A549 (cell line): ENCODE measurements around the gene PRL. TPM values are rescaled to one million over a fixed set of nuclear protein-coding genes. Genes with fewer than 3 reads are reported as not detected.

Source experiments
- ATAC-seq, 2 experiments: fragments of 200-7000 bp in 1 of 2; fragments of >200 bp in 1 of 2; cut with Nextera tagmentation in 1 of 2; cut with Tn5 transposase in 1 of 2; 3 replicates each; pipeline versions ENCODE4 v1.8.0 to v1.9.1; 2018 to 2020; ENCODE audit warnings: mild to moderate bottlenecking in 1 of 2, moderate library complexity in 1 of 2
- CTCF ChIA-PET: fragments of 300-600 bp; sonication (Branson Sonifier 250); formaldehyde crosslinking; extraction: SDS; loops from one replicate; lab custom pipeline; 2021; ENCODE audit warnings: antibody characterized with exemption, inconsistent platforms; lab: Yijun Ruan, JAX
- POLR2A ChIA-PET: fragments of 350-600 bp; formaldehyde crosslinking; extraction: SDS; loops from one replicate; lab custom pipeline; 2021; ENCODE audit warnings: antibody characterized with exemption, inconsistent platforms; lab: Yijun Ruan, JAX
- DNase-seq, 2 experiments: peaks; one replicate each; pipeline versions ENCODE4 v3.0.0 to v3.0.0-alpha.2; 2011 to 2016; ENCODE audit warnings: low read depth in 1 of 2, low spot score in 1 of 2
- FAIRE-seq: peaks from 2 replicates; lab custom pipeline; 2011; peaks lifted over from hg19 to GRCh38; lab: Jason Lieb, UNC
- H3K27ac ChIP-seq, 2 experiments: fragments of >200 bp; sonication (Bioruptor Twin); formaldehyde crosslinking; 3 replicates each; pipeline ENCODE4 v1.5.1; 2016 to 2017
- H3K4me1 ChIP-seq: fragments of >200 bp; sonication (Bioruptor Twin); formaldehyde crosslinking; 3 replicates; pipeline ENCODE4 v1.6.1; 2016
- H3K4me2 ChIP-seq: fragments of >200 bp; sonication (Bioruptor Twin); formaldehyde crosslinking; 3 replicates; pipeline ENCODE4 v1.6.1; 2016
- H3K4me3 ChIP-seq: fragments of >200 bp; sonication (Bioruptor Twin); formaldehyde crosslinking; 3 replicates; pipeline ENCODE4 v1.5.1; 2016
- H3K9me3 ChIP-seq: fragments of >200 bp; sonication (Bioruptor Twin); formaldehyde crosslinking; 3 replicates; pipeline ENCODE4 v1.6.1; 2016
- CHD2 ChIP-seq: fragments of 150-350 bp; IDR thresholded peaks from 2 replicates; pipeline ENCODE4 v1.6.1; 2014; ENCODE audit warnings: low read length; ENCODE audit not compliant: partially characterized antibody
- CHD4 ChIP-seq: fragments of 200-600 bp; sonication (generic); IDR thresholded peaks from 2 replicates; pipeline ENCODE4 v1.6.1; 2016; ENCODE audit warnings: antibody characterized with exemption, mild to moderate bottlenecking, borderline replicate concordance
- CTCF ChIP-seq: fragments of >200 bp; sonication (Bioruptor Twin); formaldehyde crosslinking; IDR thresholded peaks from 3 replicates; pipeline ENCODE4 v1.5.1; 2016
- FOXS1 ChIP-seq: fragments of 250-450 bp; sonication (Bioruptor Pico); IDR thresholded peaks from 2 replicates; pipeline ENCODE4 v1.5.0; 2020; ENCODE audit warnings: mild to moderate bottlenecking, moderate library complexity
- HDAC2 ChIP-seq: fragments of 200-600 bp; sonication (generic); IDR thresholded peaks from 2 replicates; pipeline ENCODE4 v1.6.1; 2016
- KDM1A ChIP-seq: fragments of 200-600 bp; sonication (generic); IDR thresholded peaks from 2 replicates; pipeline ENCODE4 v1.6.1; 2016; ENCODE audit warnings: low read depth, mild to moderate bottlenecking
- KDM5A ChIP-seq: fragments of 200-600 bp; sonication (generic); IDR thresholded peaks from 2 replicates; pipeline ENCODE4 v1.6.1; 2016; ENCODE audit warnings: antibody characterized with exemption, mild to moderate bottlenecking
- MAFK ChIP-seq: fragments of 450-650 bp; IDR thresholded peaks from 2 replicates; pipeline ENCODE4 v1.6.1; 2014; ENCODE audit not compliant: partially characterized antibody
- MAZ ChIP-seq: fragments of 150-350 bp; IDR thresholded peaks from 2 replicates; pipeline ENCODE4 v1.6.1; 2014; ENCODE audit warnings: antibody characterized with exemption, low read depth, low read length, borderline replicate concordance
- NPAS2 ChIP-seq: fragments of 250-450 bp; sonication (Bioruptor Pico); IDR thresholded peaks from 2 replicates; pipeline ENCODE4 v1.8.0; 2022; ENCODE audit warnings: mild to moderate bottlenecking, moderate library complexity, borderline replicate concordance
- NR3C1 ChIP-seq: fragments of >200 bp; sonication (Bioruptor Twin); formaldehyde crosslinking; IDR thresholded peaks from 3 replicates; pipeline ENCODE4 v1.6.1; 2017
- PBX3 ChIP-seq: IDR thresholded peaks from 2 replicates; pipeline ENCODE4 v1.6.1; 2012
- PHF8 ChIP-seq: fragments of 200-600 bp; sonication (generic); IDR thresholded peaks from 2 replicates; pipeline ENCODE4 v1.6.1; 2016; ENCODE audit warnings: low read depth, mild to moderate bottlenecking, antibody characterized with exemption, moderate library complexity, borderline replicate concordance
- POLR2A ChIP-seq: IDR thresholded peaks from 2 replicates; pipeline ENCODE4 v1.6.1; 2012; ENCODE audit warnings: mild to moderate bottlenecking, low read length
- POLR2AphosphoS2 ChIP-seq: conservative IDR thresholded peaks from 2 replicates; pipeline ENCODE4 v1.6.1; 2012; ENCODE audit warnings: low read length, improper control_type of control experiment, inconsistent platforms
- RARB ChIP-seq: fragments of 250-450 bp; sonication (Bioruptor Pico); IDR thresholded peaks from 2 replicates; pipeline ENCODE4 v1.8.0; 2021; ENCODE audit warnings: mild to moderate bottlenecking, moderate library complexity
- RCOR1 ChIP-seq: fragments of 150-350 bp; IDR thresholded peaks from 2 replicates; pipeline ENCODE4 v1.6.1; 2014; ENCODE audit warnings: antibody characterized with exemption, low read length, low read depth
- RFX5 ChIP-seq: fragments of 450-650 bp; IDR thresholded peaks from 2 replicates; pipeline ENCODE4 v1.7.1; 2014; ENCODE audit warnings: antibody characterized with exemption, mild to moderate bottlenecking, moderate library complexity
- SMC3 ChIP-seq: fragments of >200 bp; sonication (Bioruptor Twin); formaldehyde crosslinking; IDR thresholded peaks from 3 replicates; pipeline ENCODE4 v1.6.1; 2018; ENCODE audit warnings: inconsistent platforms
- SREBF2 ChIP-seq: fragments of 450-650 bp; IDR thresholded peaks from 2 replicates; pipeline ENCODE4 v1.6.1; 2014; ENCODE audit warnings: mild to moderate bottlenecking, moderate library complexity
- TP53 ChIP-seq: fragments of 250-450 bp; sonication (Bioruptor Pico); IDR thresholded peaks from 2 replicates; pipeline ENCODE4 v1.5.0; 2021; ENCODE audit warnings: mild to moderate bottlenecking, moderate library complexity
- ZNF302 ChIP-seq: fragments of 250-450 bp; sonication (Bioruptor Pico); IDR thresholded peaks from 2 replicates; pipeline ENCODE4 v1.9.0; 2021; ENCODE audit warnings: inconsistent platforms, mild to moderate bottlenecking, moderate library complexity
- WGBS: methylation state at CpG from one replicate; pipeline ENCODE4 v1.1.6; 2017; ENCODE audit errors: missing lambda C conversion rate; 5-methylcytosine and 5-hydroxymethylcytosine counted together
- polyA plus RNA-seq, 4 experiments: library from polyadenylated mRNA; depleted of rRNA in 3 of 4; stranded (reverse); fragments of >200 nt; fragmentation: RNase III in 1 of 4; extraction: RNeasy Plus Mini Kit Qiagen cat#74134 plus additional on column Dnase treatment in 1 of 4; gene quantifications; 2 replicates in 3 of 4; 3 replicates in 1 of 4; pipeline ENCODE4 v1.2.3, GENCODE V29; 2011 to 2017
- TF ChIP-seq, protein P1 (sequence below): fragments of 250-450 bp; sonication (Bioruptor Pico); IDR thresholded peaks from 2 replicates; pipeline ENCODE4 v1.5.0; 2021; ENCODE audit warnings: mild to moderate bottlenecking, moderate library complexity, borderline replicate concordance
- TF ChIP-seq, protein P2 (sequence below): fragments of 450-650 bp; IDR thresholded peaks from 2 replicates; pipeline ENCODE4 v1.6.1; 2014; ENCODE audit warnings: antibody characterized with exemption
- TF ChIP-seq, protein P3 (sequence below): IDR thresholded peaks from 2 replicates; pipeline ENCODE4 v1.6.1; 2012; ENCODE audit warnings: low read depth, borderline replicate concordance

Gene PRL
- polyA plus RNA-seq, 2 of the 4 experiments (the other 2 are of a cell fraction) = not detected

GRCh38 chr6:22271081-22271480, 25.8 kb downstream of the PRL start:
- no peak for TF ChIP-seq MAZ
- no peak for TF ChIP-seq RARB
- no peak for TF ChIP-seq SREBF2
- TF ChIP-seq FOXS1 (CRISPR knock-in tag) = no peak
- TF ChIP-seq KDM5A = no peak
- TF ChIP-seq, protein P1, sequence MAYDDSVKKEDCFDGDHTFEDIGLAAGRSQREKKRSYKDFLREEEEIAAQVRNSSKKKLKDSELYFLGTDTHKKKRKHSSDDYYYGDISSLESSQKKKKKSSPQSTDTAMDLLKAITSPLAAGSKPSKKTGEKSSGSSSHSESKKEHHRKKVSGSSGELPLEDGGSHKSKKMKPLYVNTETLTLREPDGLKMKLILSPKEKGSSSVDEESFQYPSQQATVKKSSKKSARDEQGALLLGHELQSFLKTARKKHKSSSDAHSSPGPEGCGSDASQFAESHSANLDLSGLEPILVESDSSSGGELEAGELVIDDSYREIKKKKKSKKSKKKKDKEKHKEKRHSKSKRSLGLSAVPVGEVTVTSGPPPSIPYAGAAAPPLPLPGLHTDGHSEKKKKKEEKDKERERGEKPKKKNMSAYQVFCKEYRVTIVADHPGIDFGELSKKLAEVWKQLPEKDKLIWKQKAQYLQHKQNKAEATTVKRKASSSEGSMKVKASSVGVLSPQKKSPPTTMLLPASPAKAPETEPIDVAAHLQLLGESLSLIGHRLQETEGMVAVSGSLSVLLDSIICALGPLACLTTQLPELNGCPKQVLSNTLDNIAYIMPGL (CRISPR knock-in tag) = no peak
- TF ChIP-seq CTCF = no peak
- TF ChIP-seq MAFK = no peak
- TF ChIP-seq POLR2AphosphoS2 = no peak
- TF ChIP-seq, protein P2, sequence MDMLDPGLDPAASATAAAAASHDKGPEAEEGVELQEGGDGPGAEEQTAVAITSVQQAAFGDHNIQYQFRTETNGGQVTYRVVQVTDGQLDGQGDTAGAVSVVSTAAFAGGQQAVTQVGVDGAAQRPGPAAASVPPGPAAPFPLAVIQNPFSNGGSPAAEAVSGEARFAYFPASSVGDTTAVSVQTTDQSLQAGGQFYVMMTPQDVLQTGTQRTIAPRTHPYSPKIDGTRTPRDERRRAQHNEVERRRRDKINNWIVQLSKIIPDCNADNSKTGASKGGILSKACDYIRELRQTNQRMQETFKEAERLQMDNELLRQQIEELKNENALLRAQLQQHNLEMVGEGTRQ = no peak
- TF ChIP-seq NPAS2 = no peak
- no peak for TF ChIP-seq RCOR1
- TF ChIP-seq RFX5 = no peak
- no peak for TF ChIP-seq PBX3
- TF ChIP-seq POLR2A = no peak
- TF ChIP-seq, protein P3, sequence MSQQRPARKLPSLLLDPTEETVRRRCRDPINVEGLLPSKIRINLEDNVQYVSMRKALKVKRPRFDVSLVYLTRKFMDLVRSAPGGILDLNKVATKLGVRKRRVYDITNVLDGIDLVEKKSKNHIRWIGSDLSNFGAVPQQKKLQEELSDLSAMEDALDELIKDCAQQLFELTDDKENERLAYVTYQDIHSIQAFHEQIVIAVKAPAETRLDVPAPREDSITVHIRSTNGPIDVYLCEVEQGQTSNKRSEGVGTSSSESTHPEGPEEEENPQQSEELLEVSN = no peak
- TF ChIP-seq PHF8 = no peak
- TF ChIP-seq SMC3 = no peak
- 70% methylated on average over 7 of the region's 7 CpGs for WGBS
- FAIRE-seq = no peak

GRCh38 chr6:22263748-22264147, 33.1 kb downstream of the PRL start:
- Histone ChIP-seq H3K9me3 (no peaks in the 10 kb centered on the region), H3K4me3 (no peak overlapping the region), H3K4me2 (no peak overlapping the region), H3K4me1 (no peaks in the 10 kb centered on the region), H3K27ac (no peak overlapping the region)
- TF ChIP-seq HDAC2 = no peak
- DNase-seq (no peak), ATAC-seq (no peak), FAIRE-seq (no peak)
- ChIA-PET CTCF (no interaction called here), POLR2A (no interaction called here)
- 81% methylated on average over 2 of the region's 2 CpGs for WGBS

More at GRCh38 chr6:22271081-22271480, 25.8 kb downstream of the PRL start:
- Histone ChIP-seq H3K4me1 (peaks cover 6% of the 10 kb centered on the region; the same call in 1 of the 3 replicates), H3K27ac (no peak overlapping the region), H3K9me3 (no peaks in the 10 kb centered on the region), H3K4me3 (no peak overlapping the region), H3K4me2 (no peak overlapping the region)
- CTCF ChIA-PET = interaction anchor here (0.8 kb wide), 1 partner anchor 10 kb away, joined by 3 read pairs; no protein-coding TSS in a partner anchor
- no peak for ATAC-seq
- POLR2A ChIA-PET = no interaction called here
- no peak for DNase-seq

DNA sequence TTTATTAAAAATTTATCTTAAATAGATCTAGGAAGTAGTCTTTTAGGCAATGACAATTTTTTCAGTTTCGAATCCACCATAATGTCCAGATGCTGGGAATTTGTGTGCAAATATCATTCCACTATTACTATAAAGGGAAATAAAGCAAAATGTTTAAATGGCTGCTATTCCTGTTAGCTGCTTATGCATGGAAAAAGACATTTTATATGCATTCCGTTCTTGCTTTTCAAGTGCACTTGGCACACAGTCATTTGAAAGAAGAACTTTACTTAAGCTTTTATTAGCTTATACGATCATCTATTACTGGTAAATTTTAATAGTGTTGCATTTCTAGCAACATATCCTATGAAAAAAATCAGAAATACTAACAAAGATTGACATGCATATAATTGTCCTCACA, 42.0 kb downstream of the PRL start:
- POLR2A ChIA-PET = no interaction called here
- no peak for ATAC-seq
- no peak for FAIRE-seq
- CTCF ChIA-PET = no interaction called here
- Histone ChIP-seq H3K27ac (no peak overlapping the region), H3K4me2 (no peak overlapping the region), H3K4me1 (peaks cover 20% of the 10 kb centered on the region), H3K9me3 (no peaks in the 10 kb centered on the region), H3K4me3 (no peak overlapping the region)
- 72% methylated on average over 3 of the region's 3 CpGs for WGBS
- DNase-seq = no peak
- no peak for TF ChIP-seq CHD2
- TF ChIP-seq, protein P2 = no peak
- TF ChIP-seq KDM1A = no peak
- TF ChIP-seq, protein P1 (CRISPR knock-in tag) = no peak
- TF ChIP-seq NR3C1 = no peak
- TF ChIP-seq TP53 = no peak
- TF ChIP-seq KDM5A = no peak
- TF ChIP-seq ZNF302 (CRISPR knock-in tag) = no peak
- no peak for TF ChIP-seq CHD4
- TF ChIP-seq, protein P3 = no peak
